GM12892 (cell line): Measurements from ENCODE around the gene SYT8.
"Not testable (repeated sequence)": the region's sequence is repeated elsewhere in the genome, so short reads cannot be mapped to it uniquely, and the experiment has no call there.

Source experiments
- DNase-seq: peaks from one replicate; pipeline ENCODE4 v3.0.0; 2011; ENCODE audit not compliant: insufficient read length
- FAIRE-seq: peaks from 2 replicates; lab custom pipeline; 2011; peaks lifted over from hg19 to GRCh38; lab: Jason Lieb, UNC
- POLR2A ChIP-seq: IDR thresholded peaks from 2 replicates; pipeline ENCODE4 v1.6.1; 2011; ENCODE audit warnings: low read depth, low read length, control low read depth
- POLR2AphosphoS5 ChIP-seq: IDR thresholded peaks from 2 replicates; pipeline ENCODE4 v1.6.1; 2011; ENCODE audit warnings: low read depth, low read length, control low read depth
- TAF1 ChIP-seq: IDR thresholded peaks from 2 replicates; pipeline ENCODE4 v1.6.1; 2011; ENCODE audit warnings: low read depth, mild to moderate bottlenecking, control low read depth, low read length, borderline replicate concordance

The SYT8 gene

DNA sequence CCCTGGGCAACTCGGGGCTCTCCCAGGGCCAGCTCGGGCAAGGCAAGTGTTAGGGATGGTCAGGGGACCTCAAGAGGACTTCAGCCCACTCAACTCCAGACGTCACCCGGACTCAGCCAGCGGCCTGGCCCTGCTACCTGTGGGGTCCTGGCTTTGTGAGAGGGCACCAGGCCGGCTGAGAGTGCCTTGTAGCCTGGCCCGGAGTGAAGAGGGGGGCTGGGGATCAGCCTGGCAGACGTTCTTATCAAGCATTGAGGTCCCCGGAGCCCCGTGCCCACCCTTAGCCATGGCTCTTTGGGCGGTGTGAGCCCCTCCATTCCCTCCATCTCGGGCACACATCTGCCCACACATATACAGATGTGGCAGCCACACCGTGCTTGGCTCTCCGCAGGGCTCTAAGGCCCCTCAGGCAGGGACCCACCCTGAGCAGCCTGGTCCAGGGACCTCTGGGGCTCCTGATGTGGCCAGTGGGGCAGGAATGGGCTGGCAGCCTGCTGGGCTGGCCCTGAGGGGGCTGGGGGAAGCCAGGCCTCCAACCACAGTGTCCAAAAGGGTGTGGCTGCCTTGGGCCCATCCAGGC lies 33.4 kb downstream of the SYT8 start:
- no peak for DNase-seq
- TF ChIP-seq TAF1 (no peak), POLR2A (no peak), POLR2AphosphoS5 (no peak)
- FAIRE-seq: no peak

DNA sequence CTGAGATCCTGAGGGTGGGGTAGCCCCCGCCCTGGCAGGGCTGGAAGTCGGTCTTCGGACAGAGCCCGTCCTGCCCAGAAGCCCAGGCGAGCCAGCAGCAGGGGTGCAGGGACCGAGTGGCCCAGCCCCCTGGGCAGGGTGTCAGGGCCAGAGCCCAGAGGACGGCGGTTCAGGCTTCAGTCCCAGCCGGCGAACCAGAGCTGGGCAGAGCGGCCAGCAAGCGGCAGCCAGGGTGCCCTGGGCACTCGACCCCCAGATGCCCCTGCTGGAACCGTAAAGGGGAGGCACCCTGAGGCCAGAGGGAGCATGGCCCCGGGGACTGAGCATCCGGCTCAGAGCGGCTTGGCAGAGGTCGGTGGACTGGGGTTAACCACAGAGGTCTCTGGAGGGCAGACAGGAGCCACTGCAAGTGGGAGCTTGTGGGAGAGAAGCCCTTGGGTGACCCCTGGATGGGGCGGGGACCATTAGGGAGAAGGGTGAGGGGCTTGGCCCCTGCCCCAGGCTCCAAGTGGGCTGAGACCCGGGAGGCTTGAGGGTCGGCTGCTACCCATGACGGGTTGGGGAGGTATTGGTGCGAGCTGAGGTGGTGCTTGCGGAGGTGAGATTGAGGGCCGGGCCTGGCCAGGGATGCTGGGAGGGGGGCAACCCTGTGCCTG lies 34.0 kb downstream of the SYT8 start:
- FAIRE-seq: no peak
- 0 out of 2 replicates have a peak, but pooled peaks have one; percentile 22 for TF ChIP-seq POLR2A
- TF ChIP-seq POLR2AphosphoS5: no peak; the same call in 1 of the 2 replicates
- no peak for DNase-seq

DNA sequence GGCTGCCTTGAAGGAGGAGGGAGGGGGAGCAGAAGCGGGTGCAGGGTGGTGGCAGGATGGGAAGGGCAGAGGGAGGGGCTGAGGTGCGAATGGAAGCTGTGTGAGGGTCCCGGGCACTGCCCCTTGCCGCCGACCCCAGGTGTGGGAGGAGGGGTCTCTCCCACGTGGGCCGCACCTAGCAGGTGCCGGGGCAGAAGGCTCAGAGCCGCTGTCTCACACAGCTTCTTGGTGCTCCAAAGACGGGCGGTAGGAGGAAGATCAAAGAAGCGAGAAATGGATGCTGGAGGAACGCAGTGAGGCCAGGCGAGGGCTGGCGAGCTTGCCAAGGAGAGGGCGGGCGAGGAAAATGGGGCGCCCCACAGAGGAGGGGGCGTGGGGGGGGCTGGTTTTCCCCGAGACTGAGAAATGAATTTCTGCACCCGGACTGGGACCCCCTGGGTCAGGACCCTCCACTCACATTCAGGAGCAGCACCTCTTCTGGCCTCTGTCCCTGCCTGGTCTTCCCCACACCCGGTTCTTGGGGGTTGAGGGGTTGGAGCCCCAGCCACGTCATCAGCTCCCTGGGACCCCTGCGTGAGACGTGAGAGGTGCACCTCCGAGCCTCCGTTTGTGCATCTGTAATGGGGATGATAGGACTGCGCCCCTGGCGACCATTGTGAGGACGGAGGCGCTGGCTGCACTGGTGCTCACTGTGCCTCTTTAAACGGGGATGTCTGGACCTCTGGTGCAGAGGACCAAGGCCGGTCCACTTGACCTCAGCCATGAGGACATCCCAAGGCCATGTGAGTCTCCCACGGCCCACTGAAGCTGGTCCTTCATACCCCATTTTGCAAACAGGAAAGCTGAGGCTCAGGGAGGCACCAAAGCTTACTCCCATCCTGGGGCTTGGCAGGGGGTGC lies 34.9 kb downstream of the SYT8 start:
- FAIRE-seq (no peak), DNase-seq (no peak)
- peak; percentile 25; the same call in 1 of the 2 replicates for TF ChIP-seq POLR2A
- no peak for TF ChIP-seq TAF1
- 0 out of 2 replicates have a peak, but pooled peaks have one; percentile 13 for TF ChIP-seq POLR2AphosphoS5

DNA sequence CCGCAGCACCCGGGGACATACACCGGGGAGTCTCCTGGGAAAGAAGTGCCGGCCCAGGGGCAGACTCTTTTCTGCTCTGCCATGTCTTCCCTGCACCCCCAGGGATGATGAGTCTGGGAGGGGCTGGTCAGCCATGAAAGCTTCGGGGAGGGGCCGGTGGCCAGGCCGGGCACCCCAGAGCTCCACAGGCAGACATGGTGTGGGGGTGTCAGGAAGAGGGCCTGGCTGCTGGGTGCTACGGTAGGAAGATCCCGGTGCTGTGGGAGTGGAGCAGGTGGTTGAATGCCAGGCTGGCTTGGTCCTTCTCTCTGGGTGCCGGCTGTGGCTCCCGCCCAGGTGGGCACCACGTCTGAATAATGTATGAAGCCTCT lies 35.5 kb downstream of the SYT8 start:
- TF ChIP-seq POLR2A: no peak
- TF ChIP-seq POLR2AphosphoS5: no peak
- TF ChIP-seq TAF1: no peak

DNA sequence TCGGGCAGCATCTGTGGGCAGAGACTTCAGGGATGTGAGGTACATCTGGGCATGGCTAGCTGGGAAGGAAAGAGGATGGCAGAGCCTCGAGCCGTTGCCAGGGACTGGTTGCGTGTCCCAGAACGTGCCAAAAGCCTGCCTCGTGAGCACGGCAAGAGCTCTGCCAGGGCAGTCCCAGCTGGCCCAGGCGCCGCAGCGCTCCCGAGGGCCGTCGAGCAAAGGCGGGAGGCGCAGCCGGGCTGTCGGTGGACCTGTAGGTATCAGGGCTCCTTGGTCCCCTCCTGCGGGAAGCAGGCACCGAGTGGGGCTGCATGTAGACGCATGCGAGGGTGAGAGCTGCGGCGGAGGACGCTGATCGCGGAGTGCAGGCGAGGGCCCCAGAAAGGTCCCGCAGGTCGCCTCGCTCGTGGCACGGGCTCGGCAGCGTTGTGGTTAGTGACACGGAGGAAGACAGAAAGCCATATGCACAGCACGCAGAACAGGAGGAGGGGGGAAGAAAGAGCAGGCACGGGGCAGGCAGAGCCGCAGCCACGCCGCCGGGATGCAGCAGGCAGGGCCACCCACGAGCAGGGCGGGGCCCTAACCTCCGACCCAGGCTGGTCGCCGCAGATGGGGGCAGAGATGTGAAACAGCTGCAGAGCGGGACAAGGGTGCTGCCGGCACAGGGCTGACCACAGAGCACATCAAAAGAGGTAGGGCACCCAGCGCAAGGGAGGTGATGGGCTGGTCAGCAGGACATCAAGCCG lies 36.1 kb downstream of the SYT8 start:
- DNase-seq (no peak), FAIRE-seq (no peak)
- TF ChIP-seq TAF1 (no peak), POLR2AphosphoS5 (no peak), POLR2A (no peak)

More for the DNA sequence above, 35.5 kb downstream of the SYT8 start:
- FAIRE-seq: no peak
- DNase-seq: no peak

DNA sequence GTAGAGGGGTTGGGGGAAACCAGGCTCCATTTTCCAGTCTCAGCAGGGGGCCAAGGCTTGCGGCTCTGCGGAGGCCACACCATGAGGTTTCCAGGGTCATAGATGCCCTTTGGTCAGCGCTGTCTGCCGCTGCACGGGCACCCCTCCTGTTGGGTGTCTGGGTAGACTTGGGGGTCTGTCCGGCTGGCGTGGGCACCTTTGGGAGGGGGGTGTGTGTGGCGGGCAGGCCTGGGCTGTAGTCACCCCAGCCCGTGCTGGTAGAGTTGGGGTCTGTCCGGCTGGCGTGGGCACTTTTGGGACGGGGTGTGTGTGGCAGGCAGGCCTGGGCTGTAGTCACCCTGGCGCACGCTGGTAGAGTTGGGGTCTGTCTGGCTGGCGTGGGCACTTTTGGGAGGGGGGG lies 36.7 kb downstream of the SYT8 start:
- DNase-seq (no peak), FAIRE-seq (no peak)
- no peak for TF ChIP-seq POLR2AphosphoS5
- TF ChIP-seq TAF1: no peak
- TF ChIP-seq POLR2A: no peak

DNA sequence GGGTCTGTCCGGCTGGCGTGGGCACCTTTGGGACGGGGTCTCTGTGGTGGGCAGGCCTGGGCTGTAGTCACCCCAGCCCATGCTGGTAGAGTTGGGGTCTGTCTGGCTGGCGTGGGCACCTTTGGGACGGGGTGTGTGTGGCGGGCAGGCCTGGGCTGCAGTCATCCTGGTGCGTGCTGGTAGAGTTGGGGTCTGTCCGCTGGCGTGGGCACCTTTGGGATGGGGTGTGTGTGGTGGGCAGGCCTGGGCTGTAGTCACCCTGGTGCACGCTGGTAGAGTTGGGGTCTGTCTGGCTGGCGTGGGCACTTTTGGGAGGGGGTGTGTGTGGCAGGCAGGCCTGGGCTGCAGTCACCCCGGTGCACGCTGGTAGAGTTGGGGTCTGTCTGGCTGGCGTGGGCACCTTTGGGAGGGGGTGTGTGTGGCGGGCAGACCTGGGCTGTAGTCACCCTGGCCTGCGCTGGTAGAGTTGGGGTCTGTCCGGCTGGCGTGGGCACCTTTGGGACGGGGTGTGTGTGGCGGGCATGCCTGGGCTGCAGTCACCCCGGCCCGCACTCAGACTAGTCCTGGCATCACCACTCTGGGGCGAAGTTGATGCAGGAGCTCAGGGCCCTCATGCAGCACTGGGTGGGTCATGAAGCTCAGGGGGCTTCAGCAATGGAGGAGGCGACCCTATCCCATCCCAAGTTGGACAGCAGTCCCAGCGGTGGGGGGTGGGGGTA lies 37.6 kb downstream of the SYT8 start:
- FAIRE-seq: no peak
- TF ChIP-seq TAF1: no peak
- no peak for TF ChIP-seq POLR2AphosphoS5
- no peak for TF ChIP-seq POLR2A

DNA sequence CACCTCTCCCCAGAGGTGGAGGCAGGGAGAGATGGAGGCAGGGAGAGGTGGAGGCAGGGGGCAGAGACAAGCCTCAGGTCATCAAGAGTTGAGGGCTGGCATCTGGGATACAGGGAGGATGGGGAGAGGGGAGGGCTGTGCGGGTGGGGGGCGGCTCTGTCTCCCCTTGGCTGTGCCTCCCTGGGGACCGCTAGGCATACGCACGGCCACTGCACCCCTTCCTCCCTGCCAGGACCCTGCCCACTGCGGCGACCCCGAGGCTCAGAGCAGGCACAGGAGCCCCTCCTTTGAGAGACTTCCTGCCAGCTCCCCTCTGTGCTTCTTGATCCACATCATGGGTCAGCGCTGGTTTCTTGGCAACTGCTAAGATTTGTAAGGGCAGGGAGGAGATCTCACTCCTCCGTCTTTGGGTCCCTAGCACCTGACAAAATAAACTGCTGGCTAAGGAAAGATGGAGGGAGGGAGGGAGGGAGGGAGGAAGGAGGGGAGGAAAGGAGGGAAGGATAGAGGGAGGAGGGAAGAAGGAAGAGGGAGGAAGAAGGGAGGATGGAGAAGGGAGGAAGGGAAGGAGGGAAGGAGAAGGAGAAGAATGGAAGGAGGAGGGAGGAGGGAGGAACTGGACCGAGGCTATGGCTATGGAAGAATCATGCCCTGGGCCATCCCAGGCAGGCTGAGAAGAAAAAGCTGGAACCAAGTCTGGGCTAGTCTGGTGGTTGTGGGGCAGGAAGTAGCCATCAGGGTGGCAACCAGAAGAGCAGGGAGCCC lies 38.4 kb downstream of the SYT8 start:
- DNase-seq: no peak
- no peak for FAIRE-seq

More for the DNA sequence above, 37.6 kb downstream of the SYT8 start:
- DNase-seq: no peak

DNA sequence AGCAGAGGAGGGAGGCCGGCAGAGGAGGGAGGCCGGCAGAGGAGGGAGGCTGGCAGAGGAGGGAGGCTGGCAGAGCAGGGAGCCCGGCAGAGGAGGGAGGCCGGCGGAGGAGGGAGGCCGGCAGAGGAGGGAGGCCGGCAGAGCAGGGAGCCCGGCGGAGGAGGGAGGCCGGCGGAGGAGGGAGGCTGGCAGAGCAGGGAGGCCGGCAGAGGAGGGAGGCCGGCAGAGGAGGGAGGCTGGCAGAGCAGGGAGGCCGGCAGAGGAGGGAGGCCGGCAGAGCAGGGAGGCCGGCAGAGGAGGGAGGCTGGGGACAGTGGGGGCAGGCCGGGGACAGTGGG lies 39.0 kb downstream of the SYT8 start:
- FAIRE-seq: not testable (repeated sequence)

More for the DNA sequence above, 38.4 kb downstream of the SYT8 start:
- TF ChIP-seq POLR2AphosphoS5 (no peak), POLR2A (no peak), TAF1 (no peak)

DNA sequence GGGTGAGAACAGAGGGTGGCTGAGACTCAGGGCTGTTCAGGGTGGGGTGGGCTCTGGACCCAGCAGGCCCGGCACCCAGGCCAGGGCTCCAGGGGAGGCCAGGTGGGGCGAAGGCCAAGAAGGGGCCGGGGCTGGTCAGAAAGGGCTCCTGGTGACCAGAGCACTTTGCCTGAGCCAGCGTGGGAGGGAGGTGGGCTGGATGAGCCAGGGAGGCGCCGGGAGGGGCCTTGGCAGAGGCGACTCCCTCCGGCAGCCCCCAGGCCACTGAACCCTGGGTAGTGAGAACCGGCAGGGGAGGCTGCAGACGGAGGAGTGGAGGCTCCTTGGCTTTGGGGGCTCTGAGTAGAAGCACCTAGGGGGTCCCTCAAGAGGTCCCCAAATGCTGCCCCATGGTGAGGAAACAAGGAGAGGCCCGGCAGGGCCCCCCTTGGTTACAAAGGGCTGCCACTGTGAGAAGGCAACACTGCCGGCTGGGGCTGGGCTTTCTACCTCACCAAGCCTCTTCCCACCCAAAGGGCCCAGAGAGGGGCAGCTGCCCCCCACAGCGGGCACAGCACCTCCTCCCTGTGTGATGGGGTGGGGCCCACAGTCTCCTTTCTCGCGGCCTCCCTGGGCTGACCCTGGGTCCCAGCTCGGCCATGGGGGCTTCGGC lies 39.8 kb downstream of the SYT8 start:
- DNase-seq, FAIRE-seq: not testable (repeated sequence)

More for the DNA sequence above, 39.0 kb downstream of the SYT8 start:
- DNase-seq: not testable (repeated sequence)
